ENCODE measurements around the gene PRM3. TPM values are rescaled to one million over a fixed set of nuclear protein-coding genes. Genes with fewer than 3 reads are reported as not detected.
A peak's percentile ranks its signal among the peaks of the same experiment; 100 is the strongest.

The PRM3 gene
- total RNA-seq, 1 experiment from 2014 or later, result not detected

DNA sequence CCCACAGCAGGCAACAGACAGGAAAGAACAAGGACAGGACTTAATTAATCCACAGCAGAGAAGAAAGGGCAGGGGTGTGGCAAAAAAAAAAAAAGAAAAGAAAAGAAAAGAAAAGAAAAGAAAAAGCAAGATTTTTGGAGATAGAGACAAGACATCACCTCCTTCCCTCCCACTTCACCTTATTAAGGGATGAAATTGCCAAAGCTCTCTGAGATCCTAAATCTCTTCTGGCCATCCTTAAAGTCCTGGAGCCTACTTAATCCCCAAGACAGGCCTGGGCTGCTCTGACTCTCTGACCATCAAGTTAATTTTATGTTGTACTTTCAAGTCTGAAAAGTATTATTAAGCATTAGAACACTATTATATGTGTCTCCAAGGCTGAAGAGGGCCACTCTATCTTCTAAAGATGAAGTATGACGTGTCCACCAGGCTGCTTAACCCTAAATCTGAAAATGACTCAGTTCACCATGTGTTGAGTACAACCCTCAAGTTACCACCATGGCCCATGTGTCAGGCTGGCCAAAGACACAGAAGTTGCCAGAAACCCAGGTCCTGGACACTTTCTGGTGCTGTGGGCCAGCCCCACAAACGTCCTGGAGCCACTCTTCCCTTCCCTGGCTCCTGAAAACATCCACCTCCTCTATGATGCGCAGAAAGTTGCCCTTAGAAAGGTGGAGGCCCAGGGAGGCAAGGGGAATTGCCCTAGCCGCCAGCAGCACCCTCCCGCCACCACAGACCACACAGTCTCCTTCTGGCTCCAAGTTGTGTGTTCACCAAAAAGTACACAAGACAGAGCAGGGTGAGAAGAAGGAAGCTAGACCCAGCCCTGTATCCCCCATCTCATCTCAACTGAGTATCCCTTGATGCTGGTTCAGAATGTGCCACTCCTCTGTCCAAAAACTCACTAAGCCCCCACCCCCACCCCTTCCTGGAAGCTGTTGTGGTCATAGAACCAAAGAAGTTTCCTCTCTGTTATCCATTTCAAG, 20.1 kb downstream of the PRM3 start:
- peaks cover 53% of the 10 kb centered on the region for H3K36me3 Mint-ChIP-seq (ENCODE audit: insufficient read depth, unreplicated experiment)
- H3K27me3 ChIP-seq (replicated peaks; ENCODE audit: control insufficient read depth, insufficient read depth, low read length), result no peaks in the 10 kb centered on the region
- TF ChIP-seq, protein P1, sequence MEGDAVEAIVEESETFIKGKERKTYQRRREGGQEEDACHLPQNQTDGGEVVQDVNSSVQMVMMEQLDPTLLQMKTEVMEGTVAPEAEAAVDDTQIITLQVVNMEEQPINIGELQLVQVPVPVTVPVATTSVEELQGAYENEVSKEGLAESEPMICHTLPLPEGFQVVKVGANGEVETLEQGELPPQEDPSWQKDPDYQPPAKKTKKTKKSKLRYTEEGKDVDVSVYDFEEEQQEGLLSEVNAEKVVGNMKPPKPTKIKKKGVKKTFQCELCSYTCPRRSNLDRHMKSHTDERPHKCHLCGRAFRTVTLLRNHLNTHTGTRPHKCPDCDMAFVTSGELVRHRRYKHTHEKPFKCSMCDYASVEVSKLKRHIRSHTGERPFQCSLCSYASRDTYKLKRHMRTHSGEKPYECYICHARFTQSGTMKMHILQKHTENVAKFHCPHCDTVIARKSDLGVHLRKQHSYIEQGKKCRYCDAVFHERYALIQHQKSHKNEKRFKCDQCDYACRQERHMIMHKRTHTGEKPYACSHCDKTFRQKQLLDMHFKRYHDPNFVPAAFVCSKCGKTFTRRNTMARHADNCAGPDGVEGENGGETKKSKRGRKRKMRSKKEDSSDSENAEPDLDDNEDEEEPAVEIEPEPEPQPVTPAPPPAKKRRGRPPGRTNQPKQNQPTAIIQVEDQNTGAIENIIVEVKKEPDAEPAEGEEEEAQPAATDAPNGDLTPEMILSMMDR (IDR thresholded peaks at IDR 0.05; ENCODE audit: insufficient read depth in 1 of 2, low read depth in 1 of 2, low read length in 1 of 2, severe bottlenecking in 1 of 2, unreplicated experiment in 1 of 2), result no peak
- H3K4me1 Mint-ChIP-seq (ENCODE audit: low read depth, unreplicated experiment), result peaks cover 7% of the 10 kb centered on the region
- no peak overlapping the region for H3K27ac Mint-ChIP-seq (ENCODE audit: unreplicated experiment)
- intact Hi-C loops (cut with micrococcal nuclease; ENCODE audit: unreplicated experiment), result loop anchor here (10.0 kb wide), 1 partner anchor 149 kb away; no protein-coding TSS in a partner anchor
- peaks cover 8% of the 10 kb centered on the region for H3K4me1 ChIP-seq
- CTCF ChIA-PET, result no interaction called here
- H3K36me3 ChIP-seq (ENCODE audit: control insufficient read depth, insufficient read depth, low read length), result no peaks in the 10 kb centered on the region
- H3K4me3 Mint-ChIP-seq (ENCODE audit: unreplicated experiment), result peak overlapping the region; percentile 20
- no peaks in the 10 kb centered on the region for H3K9me3 Mint-ChIP-seq (ENCODE audit: unreplicated experiment)
- DNase-seq, result no peak
- POLR2A ChIA-PET, result interaction anchor here (0.6 to 0.7 kb wide), 2 partner anchors 86 to 130 kb away, joined by 5 to 6 read pairs; no protein-coding TSS in a partner anchor
- no peaks in the 10 kb centered on the region for H3K27me3 Mint-ChIP-seq (ENCODE audit: insufficient read depth, unreplicated experiment)
- no peak overlapping the region for H3K4me3 ChIP-seq (ENCODE audit: low read depth, low read length)
- no TSS peak for BruUV-seq (replicated peaks)
- no peaks in the 10 kb centered on the region for H3K9me3 ChIP-seq

DNA sequence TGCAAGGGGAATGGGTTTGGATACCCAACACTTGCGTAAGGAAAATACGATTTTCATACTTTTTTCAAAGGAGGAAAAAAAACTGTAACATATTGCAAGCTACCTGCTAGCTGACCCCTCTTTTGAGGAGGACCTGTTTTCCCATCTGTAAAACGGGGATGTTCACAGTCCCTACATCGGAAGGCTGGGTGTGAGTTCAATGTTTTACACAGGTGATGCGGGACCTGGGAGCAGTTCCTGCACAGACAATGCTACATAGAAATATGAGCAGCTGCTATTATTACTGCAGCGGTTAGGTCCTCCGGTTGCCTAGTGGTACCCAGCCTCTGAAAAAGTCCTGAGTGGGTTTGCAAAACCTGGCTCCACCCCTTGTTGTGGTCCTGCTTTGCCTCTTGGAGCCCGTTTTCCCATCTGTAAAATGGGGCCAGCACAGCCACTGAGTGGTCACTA, 20.9 kb downstream of the PRM3 start:
- peak overlapping the region; percentile 20 for H3K4me3 Mint-ChIP-seq (ENCODE audit: unreplicated experiment)

More for the DNA sequence above, 20.9 kb downstream of the PRM3 start:
- Histone ChIP-seq H3K4me1 (peaks cover 6% of the 10 kb centered on the region), H3K4me3 (ENCODE audit: low read depth, low read length) (no peak overlapping the region), H3K36me3 (ENCODE audit: control insufficient read depth, insufficient read depth, low read length) (no peaks in the 10 kb centered on the region), H3K9me3 (no peaks in the 10 kb centered on the region), H3K27me3 (replicated peaks; ENCODE audit: control insufficient read depth, insufficient read depth, low read length) (no peaks in the 10 kb centered on the region)
- no TSS peak for BruUV-seq (replicated peaks)
- no peak for DNase-seq
- intact Hi-C loops (cut with micrococcal nuclease; ENCODE audit: unreplicated experiment), result loop anchor here (10.0 kb wide), 1 partner anchor 148 kb away; no protein-coding TSS in a partner anchor
- H3K9me3 Mint-ChIP-seq (ENCODE audit: unreplicated experiment), result no peaks in the 10 kb centered on the region
- H3K4me1 Mint-ChIP-seq (ENCODE audit: low read depth, unreplicated experiment), result peaks cover 7% of the 10 kb centered on the region
- H3K27ac Mint-ChIP-seq (ENCODE audit: unreplicated experiment), result no peak overlapping the region
- TF ChIP-seq, protein P1 (IDR thresholded peaks at IDR 0.05; ENCODE audit: insufficient read depth in 1 of 2, low read depth in 1 of 2, low read length in 1 of 2, severe bottlenecking in 1 of 2, unreplicated experiment in 1 of 2), result no peak
- ChIA-PET POLR2A (interaction anchor here (0.6 kb wide), 1 partner anchor 17 kb away, joined by 5 read pairs; no protein-coding TSS in a partner anchor), CTCF (no interaction called here)
- H3K36me3 Mint-ChIP-seq (ENCODE audit: insufficient read depth, unreplicated experiment), result peaks cover 53% of the 10 kb centered on the region
- no peaks in the 10 kb centered on the region for H3K27me3 Mint-ChIP-seq (ENCODE audit: insufficient read depth, unreplicated experiment)
